Mammary epithelial cell (primary cell): ENCODE results near the gene ATAD1.

Experiments used
- EZH2 ChIP-seq: IDR thresholded peaks from 2 replicates; pipeline ENCODE4 v1.6.1; 2012; ENCODE audit warnings: low read length, inconsistent platforms, borderline replicate concordance
- TF ChIP-seq, protein P1 (sequence below), 2 donors: IDR thresholded peaks in 1 of 2; conservative IDR thresholded peaks in 1 of 2; 2 replicates each; pipeline ENCODE4 v1.5.1; 2011 to 2012; ENCODE audit warnings: inconsistent platforms in 2 of 2, low read length in 2 of 2, mild to moderate bottlenecking in 2 of 2, control low read depth in 1 of 2, low read depth in 1 of 2; ENCODE audit not compliant: insufficient read depth in 1 of 2; ENCODE audit errors: extremely low read depth in 1 of 2

GRCh38 chr10:87829986-87830729 lies 12.1 kb upstream of the ATAD1 start:
- TF ChIP-seq, protein P1, sequence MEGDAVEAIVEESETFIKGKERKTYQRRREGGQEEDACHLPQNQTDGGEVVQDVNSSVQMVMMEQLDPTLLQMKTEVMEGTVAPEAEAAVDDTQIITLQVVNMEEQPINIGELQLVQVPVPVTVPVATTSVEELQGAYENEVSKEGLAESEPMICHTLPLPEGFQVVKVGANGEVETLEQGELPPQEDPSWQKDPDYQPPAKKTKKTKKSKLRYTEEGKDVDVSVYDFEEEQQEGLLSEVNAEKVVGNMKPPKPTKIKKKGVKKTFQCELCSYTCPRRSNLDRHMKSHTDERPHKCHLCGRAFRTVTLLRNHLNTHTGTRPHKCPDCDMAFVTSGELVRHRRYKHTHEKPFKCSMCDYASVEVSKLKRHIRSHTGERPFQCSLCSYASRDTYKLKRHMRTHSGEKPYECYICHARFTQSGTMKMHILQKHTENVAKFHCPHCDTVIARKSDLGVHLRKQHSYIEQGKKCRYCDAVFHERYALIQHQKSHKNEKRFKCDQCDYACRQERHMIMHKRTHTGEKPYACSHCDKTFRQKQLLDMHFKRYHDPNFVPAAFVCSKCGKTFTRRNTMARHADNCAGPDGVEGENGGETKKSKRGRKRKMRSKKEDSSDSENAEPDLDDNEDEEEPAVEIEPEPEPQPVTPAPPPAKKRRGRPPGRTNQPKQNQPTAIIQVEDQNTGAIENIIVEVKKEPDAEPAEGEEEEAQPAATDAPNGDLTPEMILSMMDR (conservative IDR thresholded peaks at IDR 0.05 in 1 of 2, IDR thresholded peaks at IDR 0.05 in 1 of 2; ENCODE audit: extremely low read depth in 1 of 2, insufficient read depth in 1 of 2, low read depth in 1 of 2, low read length in 2 of 2) = no peak
- TF ChIP-seq EZH2 = no peak
